ENCODE measurements around the gene ZIC5.
"Not testable (repeated sequence)": the region's sequence is repeated elsewhere in the genome, so short reads cannot be mapped to it uniquely, and the experiment has no call there.

The ZIC5 gene

DNA sequence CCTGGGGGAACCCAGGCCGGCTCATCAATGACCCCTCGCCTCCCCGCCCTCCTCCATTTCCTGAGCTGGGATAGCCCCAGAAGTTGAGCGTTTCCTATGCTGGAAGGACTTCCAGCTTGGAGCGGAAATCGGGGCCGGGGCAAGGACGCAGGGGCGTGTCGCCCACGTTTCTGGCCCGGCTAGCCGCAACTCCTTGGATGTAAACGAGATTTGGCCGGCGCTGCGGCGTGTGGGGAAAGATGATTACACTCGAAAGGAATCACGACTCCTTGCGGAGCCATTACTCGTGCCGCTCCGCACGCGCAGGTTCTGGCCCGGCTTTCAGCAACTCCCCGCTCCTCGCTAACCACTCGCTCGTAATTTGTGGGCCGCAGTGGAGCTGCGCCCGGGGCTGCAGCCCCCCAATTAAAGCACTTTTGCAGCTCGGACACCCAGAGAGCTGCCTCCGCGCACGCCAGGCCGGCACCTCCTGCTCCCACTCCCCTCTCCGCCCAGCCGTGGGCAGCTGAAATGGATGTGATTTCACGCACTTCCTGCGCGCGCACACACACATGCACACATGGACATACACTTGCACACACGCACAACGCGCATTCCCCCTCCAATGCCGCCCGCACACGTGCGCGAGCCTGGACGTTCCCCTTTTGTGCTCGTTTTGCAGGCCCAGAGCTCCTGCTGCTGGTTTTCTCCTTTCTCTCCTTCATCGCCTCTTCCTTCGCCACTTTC lies 15.7 kb downstream of the ZIC5 start:
- TF ChIP-seq, protein P1, sequence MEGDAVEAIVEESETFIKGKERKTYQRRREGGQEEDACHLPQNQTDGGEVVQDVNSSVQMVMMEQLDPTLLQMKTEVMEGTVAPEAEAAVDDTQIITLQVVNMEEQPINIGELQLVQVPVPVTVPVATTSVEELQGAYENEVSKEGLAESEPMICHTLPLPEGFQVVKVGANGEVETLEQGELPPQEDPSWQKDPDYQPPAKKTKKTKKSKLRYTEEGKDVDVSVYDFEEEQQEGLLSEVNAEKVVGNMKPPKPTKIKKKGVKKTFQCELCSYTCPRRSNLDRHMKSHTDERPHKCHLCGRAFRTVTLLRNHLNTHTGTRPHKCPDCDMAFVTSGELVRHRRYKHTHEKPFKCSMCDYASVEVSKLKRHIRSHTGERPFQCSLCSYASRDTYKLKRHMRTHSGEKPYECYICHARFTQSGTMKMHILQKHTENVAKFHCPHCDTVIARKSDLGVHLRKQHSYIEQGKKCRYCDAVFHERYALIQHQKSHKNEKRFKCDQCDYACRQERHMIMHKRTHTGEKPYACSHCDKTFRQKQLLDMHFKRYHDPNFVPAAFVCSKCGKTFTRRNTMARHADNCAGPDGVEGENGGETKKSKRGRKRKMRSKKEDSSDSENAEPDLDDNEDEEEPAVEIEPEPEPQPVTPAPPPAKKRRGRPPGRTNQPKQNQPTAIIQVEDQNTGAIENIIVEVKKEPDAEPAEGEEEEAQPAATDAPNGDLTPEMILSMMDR (IDR thresholded peaks at IDR 0.05; ENCODE audit: control insufficient read depth, insufficient read depth, low read depth, low read length, missing control alignments) = peak; percentile 1
- no peak for DNase-seq (ENCODE audit: low read depth)
- peak overlapping the region; percentile 26 for H3K4me3 ChIP-seq (ENCODE audit: control insufficient read depth, low read depth, low read length)

DNA sequence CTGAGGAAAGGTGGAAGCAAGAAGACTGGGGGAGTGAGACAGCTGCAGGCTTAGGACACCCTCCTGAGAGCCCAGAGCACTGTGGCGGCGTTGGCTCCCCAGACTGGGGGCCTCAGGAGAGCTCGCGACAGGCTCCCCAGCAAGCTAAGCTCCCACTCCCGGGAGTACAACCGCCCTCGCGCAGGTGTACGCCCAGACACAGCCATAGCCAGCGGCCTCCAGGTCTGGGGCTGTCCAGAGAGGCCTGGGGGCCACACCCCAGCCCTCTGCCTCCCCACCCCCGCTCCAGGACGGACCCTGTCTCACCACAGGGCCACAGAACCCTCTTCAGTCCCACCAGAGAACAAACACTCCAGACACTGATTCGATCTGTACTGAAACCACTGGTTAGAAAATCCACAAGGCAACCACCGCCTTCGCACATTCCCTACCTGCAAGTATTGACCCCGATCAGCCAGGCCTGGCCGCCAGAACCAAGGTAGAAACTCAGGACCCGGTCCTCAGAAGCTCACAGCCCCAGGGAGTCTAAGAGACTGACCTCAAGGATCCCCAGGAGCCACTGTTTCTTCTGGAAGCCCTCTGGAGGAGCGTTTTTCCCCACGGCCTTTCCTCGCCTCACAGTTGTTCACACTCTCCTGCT lies 16.3 kb downstream of the ZIC5 start:
- no peak for DNase-seq (ENCODE audit: low read depth)
- TF ChIP-seq, protein P1 (IDR thresholded peaks at IDR 0.05; ENCODE audit: control insufficient read depth, insufficient read depth, low read depth, low read length, missing control alignments) = no peak
- no peak overlapping the region; the same call in 1 of the 2 replicates for H3K4me3 ChIP-seq (ENCODE audit: control insufficient read depth, low read depth, low read length)

DNA sequence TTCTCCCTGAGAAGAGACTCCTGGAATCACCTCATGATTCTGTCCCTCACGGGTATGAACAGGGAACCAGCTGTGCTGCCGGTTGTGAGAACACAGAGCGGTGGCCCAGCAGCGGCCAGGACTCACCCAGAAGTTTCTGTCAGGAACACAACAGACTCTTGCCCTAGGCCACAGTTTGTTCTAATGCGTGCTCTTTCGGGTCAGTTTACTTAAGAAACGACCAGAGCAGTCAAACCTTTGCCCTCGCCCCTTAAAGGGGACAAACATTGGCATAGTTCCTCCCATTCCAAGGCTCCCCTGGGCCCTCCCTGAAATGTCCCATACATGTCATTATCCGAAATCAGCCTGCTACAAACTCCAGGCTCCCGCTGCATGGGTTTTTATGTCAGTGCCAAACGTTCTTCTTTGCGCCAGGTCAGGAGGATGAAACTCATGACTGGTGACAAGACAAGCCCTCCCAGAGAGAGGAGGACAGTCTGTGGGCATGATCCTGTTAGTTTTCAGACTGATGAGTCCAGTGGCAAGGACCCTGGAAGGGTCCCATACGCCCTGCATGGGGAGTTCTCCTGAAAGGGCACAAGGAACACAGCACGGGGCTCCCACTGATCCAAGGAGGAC lies 18.3 kb downstream of the ZIC5 start:
- no peak for DNase-seq (ENCODE audit: low read depth)
- TF ChIP-seq, protein P1 (IDR thresholded peaks at IDR 0.05; ENCODE audit: control insufficient read depth, insufficient read depth, low read depth, low read length, missing control alignments) = no peak
- H3K4me3 ChIP-seq (ENCODE audit: control insufficient read depth, low read depth, low read length) = no peak overlapping the region

DNA sequence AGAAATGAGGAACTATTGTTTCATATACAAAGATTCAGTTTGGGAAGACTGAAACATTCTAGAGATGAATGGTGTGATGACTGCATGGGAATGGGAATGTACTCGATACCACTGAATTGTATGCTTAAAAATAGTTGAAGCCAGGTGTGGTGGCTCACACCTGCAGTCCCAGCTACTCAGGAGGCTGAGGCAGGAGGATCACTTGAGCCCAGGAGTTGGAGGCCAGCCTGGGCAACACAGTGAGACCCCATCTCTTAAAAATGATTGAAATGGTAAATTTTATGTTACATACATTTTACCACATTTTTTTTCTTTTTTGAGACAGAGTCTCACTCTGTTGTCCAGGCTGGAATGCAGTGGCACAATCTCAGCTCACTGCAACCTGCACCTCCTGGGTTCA lies 19.9 kb downstream of the ZIC5 start:
- DNase-seq (ENCODE audit: low read depth) = not testable (repeated sequence)

DNA sequence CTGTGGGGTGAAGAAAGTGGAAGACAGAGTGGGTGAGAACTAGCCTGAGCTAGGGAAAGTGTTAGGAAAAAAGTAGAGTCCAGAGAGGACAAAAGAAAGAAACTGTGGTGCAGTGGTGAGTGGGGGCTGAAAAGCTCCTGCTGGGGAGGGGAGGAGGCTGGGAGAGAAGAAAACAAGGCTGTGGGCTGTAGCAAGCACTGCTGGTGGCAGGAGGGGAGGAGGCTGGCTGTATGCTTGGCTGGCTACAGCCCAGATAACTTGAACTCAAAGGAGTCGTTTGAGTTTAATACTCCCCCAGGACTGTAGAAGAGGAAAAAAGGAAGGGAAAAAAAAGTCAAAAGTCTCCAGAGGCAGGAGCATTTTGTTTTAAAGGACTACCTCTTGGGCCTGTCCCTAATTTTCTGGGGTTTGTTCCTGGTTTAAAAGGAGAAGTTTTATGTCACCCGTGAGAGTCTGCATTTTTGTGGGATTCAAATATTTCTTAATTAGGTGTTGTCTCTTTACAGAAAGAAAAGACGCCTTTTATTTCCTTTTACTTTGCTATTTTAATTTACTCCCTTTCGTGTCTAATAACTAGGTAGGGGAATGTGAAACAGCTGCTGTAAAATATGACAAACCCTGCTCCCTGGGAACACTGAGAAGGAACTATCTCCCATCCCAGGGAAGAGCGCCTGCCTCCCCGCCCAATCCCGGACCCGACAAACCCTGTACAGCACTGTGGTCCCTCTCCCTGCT lies 21.7 kb downstream of the ZIC5 start:
- H3K4me3 ChIP-seq (ENCODE audit: control insufficient read depth, low read depth, low read length) = no peak overlapping the region
- DNase-seq (ENCODE audit: low read depth) = no peak
- TF ChIP-seq, protein P1 (IDR thresholded peaks at IDR 0.05; ENCODE audit: control insufficient read depth, insufficient read depth, low read depth, low read length, missing control alignments) = no peak

More for the DNA sequence above, 19.9 kb downstream of the ZIC5 start:
- H3K4me3 ChIP-seq (ENCODE audit: control insufficient read depth, low read depth, low read length) = not testable (repeated sequence)

DNA sequence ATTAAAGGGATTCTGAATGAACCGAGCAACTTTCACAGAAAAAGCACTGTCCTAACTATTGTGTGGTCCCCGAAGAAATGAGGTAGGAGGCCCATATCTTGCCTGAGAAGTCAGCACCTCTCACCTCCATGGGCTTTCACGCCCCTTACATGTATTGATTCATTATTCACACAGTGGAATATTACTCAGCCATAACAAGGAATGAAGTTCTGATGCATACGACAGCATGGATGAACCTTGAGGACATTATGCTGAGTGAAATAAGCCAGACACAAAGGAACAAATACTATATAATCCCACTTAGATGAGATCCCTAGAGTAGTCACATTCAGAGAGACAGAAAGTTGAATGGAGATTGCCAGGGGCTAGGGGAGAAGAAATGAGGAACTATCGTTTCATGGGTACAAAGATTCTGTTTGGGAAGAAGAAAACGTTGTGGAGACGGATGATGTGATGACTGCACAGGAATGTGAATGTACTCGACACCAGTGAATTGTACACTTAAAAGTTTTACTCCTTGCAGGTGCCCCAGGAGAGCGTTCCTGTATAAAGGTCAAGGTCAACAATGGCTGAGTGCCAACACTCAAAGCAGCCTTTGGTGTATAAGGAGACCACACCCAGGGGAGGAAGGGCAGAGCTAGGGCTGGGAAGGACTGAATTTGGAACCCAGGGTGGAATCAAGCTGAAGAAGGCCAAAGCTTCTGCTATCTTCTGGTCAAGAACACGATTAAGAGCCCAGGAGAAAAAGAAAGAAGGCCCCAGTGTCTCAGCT lies 22.5 kb downstream of the ZIC5 start:
- TF ChIP-seq, protein P1 (IDR thresholded peaks at IDR 0.05; ENCODE audit: control insufficient read depth, insufficient read depth, low read depth, low read length, missing control alignments) = no peak
- H3K4me3 ChIP-seq (ENCODE audit: control insufficient read depth, low read depth, low read length) = no peak overlapping the region
- no peak for DNase-seq (ENCODE audit: low read depth)

Measured in AG09309 (cell line).